Glomerular endothelial cell (primary cell): ENCODE results near the gene SPIB. TPM values are rescaled to one million over a fixed set of nuclear protein-coding genes. Genes with fewer than 3 reads are reported as not detected.
"Not testable (repeated sequence)": the region's sequence is repeated elsewhere in the genome, so short reads cannot be mapped to it uniquely, and the experiment has no call there.

ENCODE experiments used
- DNase-seq: peaks from one replicate; pipeline ENCODE4 v3.0.0-alpha.2; 2011; ENCODE audit warnings: low read depth, low spot score; ENCODE audit errors: extremely low read depth
- total RNA-seq: library from RNA; depleted of rRNA; stranded (reverse); fragments of >200 nt; gene quantifications from 2 replicates; pipeline ENCODE4 v1.2.3, GENCODE V29; 2015

Gene SPIB
- total RNA-seq, 1 donor from 2014 or later = not detected

DNA sequence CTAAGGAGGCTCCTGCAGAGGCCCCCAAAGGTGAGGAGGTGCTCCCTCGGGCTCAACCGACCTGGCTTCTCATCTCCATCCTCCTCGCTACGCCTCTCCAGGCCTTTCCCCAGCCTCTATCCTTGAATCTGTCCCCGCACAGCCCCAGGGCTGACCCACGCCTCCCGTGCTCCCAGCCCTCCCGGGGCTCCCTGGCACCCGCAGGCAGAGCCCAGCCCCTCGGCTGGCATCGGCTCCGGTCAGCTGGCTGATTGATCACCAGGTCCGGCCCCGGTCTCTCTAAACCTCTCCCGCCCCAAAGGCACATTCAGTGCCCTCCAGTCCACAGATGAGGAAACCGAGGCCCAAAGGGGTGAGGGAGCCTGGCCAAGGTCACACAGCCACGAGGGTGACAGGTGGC is 16.5 kb downstream of the SPIB start:
- DNase-seq = no peak

DNA sequence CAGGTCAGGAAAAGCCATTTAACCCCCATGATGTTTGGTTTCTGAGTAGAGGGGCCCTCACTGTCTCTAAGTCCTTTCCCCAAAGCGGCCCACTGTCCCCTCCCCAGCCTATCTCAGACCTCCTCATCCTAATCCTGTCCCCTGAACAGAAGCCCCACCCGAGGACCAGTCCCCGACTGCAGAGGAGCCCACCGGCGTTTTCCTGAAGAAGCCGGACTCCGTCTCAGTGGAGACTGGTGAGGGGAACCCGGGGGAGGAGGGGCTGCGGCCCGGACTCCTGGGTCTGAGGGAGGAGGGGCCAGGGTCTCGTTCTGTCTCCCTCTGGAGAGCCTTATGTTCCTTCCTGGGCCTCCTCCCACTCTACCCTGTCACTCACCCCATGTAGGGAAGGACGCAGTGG is 16.9 kb downstream of the SPIB start:
- DNase-seq = no peak

DNA sequence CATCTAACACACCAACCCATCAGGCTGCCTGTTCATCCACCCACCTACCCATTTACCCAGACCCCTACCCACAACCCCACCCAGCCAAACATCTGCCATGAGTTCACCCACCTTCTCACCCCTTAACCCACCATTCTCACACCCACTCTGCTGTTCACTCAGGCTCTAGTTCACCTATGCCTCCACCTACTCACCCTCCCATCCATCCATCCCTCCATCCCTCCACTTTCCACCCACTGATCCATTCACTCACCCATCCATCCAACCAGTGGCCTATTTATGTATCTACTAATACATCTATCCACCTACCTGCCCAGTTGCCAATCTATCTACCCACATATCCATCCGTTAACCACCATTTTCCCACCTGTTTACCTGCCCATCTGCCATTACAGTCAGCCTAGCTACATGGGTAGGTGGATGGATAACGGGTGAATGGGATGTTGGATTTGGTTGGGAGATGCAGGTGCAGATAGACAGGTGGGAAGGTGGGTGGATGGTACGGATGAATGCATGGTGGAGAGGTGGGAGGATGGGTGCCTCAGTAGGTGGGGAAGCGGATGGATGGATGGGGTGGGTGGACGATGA is 19.2 kb downstream of the SPIB start:
- no peak for DNase-seq

DNA sequence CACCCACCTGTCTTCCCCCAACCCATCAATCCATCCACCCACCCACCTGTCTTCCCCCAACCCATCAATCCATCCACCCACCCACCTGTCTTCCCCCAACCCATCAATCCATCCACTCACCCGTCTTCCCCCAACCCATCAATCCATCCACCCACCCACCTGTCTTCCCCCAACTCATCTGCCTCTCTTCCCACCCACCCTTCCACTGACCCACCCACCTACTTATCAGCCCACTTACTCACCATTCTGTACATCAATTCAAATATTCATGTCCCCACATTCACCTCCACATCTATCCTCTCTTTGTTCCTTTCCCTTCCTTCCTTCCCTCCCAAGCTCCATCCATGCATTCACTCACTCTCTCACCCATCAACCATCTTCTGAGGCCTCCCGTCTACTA is 20.4 kb downstream of the SPIB start:
- DNase-seq = not testable (repeated sequence)

DNA sequence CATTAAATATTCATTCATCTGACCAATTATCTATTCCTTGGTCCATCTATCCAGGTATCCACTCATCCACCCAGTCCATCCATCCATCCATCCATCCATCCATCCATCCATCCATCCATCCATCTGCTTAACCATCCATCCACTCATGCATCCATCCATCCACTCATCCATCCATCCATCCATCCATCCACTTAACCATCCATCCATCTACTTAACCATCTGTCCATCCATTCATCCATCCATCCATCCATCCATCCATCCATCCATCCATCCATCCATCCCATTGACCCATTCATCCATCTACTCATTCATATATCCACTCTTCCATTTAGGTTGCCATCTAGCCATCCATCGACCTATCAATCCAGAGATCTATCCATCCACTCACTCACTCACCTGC is 25.3 kb downstream of the SPIB start:
- no peak for DNase-seq

DNA sequence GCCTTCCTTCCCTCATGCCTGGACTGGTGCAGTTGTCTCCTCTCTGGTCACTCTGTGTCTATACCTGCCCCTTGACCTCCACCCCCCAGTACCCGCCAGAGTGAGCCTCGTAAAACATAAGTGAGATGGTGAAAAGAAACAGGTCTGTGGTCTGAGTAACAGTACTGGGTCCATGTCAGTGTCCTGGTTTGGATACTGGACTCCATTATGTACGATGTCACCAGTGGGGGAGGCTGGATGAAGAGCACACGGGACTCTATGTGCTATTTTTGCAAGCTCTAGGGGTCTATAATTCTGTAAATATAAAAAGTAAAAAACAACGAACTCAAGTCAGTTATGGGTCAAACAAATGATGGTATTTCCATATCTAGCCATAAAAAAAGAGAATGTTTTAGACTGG is 28.3 kb downstream of the SPIB start:
- no peak for DNase-seq

DNA sequence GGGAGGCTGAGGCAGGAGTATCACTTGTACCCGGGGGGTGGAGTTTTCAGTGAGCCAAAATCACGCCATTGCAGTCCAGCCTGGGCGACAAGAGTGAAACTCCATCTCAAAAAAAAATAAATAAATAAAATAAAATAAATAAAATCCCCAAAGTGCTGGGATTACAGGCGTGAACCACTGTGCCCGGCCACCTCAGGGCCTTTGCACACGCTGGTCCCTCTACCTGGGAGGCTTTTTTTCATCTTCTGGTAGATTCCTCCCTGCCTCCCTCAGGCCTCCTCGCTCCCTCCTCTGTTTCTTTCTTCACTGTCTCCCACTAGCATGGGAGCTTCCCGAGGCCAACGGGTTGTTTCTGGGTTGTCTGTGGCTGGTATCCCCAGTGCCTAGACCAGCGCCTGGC is 29.0 kb downstream of the SPIB start:
- DNase-seq = no peak

DNA sequence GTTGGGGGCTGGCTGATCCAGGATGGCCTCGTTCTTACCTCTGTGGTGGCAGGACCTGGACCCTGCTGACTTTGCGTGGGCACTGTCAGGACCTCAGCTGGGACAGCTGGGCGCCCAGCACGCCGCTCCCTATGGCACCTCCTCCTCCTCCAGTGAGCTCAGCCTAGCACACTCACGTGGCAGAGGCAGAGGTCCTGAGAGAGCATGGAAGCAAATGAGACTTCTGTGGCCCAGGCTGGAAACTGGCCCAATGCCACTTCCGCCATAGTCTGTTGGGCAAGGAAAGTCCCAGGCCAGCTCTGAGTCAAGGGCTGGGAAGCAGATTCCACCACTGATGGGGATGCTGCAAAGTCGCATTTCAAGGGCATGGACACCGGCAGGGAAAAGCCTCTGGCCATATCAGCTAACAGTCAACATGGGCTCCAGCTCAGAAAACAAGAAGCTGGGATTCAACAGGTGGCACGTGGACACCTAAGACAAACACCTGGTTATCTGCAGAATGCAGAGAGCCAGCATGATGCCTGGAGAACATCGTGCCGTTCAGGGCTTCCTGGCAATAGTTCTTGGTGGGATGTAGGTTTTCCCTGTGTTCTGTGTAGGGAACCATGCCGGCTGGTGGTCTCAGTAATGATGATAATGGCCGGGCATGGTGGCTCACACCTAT is 30.6 kb downstream of the SPIB start:
- no peak for DNase-seq

DNA sequence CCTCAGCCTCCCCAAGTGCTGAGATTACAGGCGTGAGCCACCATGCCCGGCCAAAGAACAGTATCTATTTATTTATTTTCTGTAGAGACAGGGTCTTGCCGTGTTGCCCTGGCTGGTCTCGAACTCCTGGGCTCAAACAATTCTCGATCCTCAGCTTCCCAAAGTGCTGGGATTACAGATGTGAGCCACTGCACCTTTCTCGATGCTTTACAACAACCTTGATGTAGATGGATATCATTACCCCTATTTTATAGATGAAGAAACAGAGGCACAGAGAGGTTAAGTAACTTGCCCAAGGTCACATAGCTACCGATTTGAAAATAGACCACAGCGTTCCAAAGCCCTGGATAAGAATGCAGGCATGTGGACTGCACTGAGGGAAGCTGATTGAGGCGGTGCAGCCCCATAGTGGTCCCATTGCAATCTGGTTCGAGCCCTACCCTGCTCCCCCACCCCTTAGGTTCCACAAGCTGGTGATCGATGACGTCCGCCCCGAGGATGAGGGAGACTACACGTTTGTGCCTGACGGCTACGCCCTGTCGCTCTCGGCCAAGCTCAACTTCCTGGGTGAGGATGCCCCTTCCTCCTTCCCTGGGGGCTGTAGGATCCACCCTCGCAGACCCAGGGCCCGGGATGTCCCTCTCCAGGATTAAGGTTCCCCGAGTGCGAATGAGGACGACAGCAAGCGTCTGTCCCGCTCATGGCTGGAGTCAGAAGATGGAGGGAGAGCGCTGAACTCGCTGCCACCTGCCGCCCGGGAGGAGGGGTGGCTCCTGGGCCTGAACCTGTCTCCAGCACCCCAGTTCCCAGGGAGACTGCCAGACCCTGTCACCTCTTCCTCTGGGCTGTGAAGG is 31.9 kb downstream of the SPIB start:
- DNase-seq = no peak

DNA sequence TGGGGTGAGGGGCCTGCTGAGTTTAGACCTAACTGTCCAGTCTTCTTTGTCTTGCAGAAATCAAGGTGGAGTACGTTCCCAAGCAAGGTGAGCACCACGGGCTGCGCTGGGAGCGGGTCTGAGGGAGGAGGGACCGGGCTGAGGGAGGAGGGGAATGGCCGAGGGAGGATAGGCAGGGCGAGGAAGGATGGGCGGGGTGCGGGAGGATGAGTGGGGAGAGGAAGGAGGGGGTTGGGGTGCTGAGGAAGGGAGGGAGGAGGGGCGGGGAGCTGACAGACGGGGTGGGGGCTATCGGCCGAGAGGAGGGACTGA is 32.4 kb downstream of the SPIB start:
- DNase-seq = no peak

DNA sequence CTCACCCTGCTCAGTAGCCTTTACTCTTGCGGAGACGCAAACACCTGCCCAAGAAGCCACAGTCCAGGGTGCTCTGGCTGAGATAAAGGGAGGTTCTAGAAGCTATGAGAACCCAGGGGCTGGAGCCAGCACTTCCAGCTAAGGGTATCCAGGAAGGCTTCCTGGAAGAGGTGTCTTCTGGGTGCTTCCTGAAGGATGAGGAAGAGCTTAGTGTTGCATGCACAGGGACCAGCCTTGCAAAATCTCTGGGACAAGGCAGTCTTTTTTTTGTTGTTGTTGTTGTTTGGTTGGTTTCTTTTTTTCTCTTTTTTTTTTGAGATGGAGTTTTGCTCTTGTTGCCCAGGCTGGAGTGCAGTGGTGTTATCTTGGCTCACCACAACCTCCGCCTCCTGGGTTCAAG is 34.5 kb downstream of the SPIB start:
- no peak for DNase-seq

DNA sequence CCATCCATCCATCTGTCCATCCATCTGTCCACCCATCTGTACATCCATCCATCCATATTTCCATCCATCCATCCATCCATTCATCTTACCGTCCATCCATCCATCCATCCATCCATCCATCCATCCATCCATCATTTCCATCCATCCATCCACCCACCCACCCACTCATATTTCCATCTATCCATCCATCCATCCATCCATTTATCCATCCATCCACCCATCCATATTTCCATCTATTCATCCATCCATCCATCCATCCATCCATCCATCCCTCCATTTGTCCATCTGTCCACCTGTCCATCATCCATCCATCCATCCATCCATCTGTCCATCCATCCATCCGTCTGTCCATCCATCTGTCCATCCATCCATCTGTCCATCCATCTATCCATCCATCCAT is 37.3 kb downstream of the SPIB start:
- DNase-seq = no peak

DNA sequence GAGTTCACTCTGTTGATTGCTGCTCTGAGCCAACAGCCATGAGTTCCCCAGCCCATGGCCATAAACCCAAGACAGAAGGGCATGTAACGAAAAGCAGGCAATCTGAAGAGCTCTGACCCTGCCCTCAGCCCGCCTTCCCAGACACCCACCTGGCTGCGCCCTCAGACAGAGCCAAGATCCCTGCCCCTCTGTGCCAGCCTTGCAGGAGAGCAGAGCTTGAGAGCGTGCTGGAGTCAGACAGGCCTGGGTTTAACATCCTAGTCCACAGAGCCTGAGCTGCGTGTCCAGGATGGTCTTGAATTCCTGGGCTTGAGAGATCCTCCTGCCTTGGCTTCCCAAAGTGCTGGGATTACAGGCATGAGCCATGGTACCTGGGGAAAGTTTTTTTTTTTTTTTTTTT is 38.6 kb downstream of the SPIB start:
- DNase-seq = no peak

DNA sequence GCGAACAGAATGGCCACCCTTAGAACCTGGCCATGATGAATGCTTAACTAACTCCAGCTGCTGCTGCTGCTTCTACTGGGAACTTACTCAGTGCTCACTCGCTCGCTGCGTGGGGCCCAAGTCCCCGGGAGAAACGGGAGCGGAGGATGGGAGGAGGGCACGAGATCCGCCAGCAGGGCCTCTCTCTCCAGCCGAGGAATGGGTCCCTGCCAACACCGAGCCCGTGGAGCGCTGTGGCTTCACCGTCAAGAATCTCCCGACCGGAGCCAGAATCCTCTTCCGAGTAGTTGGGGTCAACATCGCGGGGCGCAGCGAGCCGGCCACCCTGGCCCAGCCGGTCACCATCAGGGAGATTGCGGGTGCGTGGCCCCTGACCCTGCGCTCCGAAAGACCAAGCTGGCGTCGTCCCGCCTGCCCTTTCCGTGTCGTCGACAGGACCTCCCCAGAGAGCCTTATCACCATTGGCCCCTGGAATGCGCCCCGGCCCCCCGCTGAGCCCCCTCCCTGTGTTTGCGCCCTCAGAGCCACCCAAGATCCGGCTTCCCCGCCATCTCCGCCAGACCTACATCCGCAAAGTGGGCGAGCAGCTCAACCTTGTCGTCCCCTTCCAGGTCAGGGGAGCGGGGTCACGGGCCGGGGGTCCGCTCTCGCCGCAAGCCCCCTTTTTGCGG is 39.8 kb downstream of the SPIB start:
- DNase-seq = no peak

DNA sequence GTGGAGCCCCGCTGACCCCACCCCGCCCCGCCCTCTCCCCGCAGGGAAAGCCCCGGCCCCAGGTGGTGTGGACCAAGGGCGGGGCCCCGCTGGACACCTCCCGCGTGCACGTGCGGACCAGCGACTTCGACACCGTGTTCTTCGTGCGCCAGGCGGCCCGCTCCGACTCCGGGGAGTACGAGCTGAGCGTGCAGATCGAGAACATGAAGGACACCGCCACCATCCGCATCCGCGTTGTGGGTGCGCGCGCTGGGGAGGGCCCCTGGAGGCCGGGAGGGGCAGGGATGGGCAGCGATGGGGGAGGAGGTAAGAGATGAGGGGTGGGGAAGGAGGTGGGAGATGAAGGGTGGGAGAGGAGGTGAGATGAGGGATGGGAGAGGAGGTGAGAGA is 40.3 kb downstream of the SPIB start:
- no peak for DNase-seq

DNA sequence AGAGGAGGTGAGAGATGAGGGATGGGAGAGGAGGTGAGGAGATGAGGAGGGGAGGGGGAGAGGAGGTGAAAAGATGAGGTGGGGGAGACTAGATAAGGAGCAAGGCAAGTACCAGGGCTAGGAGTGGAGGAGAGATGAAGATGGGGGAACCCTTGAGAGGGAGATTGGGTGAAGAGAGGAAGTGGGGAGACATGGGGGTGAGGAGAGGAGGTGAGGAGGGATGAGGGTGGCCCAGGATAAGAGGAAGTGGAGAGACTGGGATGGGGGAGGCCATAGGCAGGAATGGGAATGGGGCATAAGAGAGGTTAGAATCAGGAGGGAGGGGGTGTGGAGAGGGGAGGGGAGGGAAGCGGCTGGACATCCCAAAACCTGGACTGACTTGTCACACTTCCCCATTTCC is 40.9 kb downstream of the SPIB start:
- no peak for DNase-seq

DNA sequence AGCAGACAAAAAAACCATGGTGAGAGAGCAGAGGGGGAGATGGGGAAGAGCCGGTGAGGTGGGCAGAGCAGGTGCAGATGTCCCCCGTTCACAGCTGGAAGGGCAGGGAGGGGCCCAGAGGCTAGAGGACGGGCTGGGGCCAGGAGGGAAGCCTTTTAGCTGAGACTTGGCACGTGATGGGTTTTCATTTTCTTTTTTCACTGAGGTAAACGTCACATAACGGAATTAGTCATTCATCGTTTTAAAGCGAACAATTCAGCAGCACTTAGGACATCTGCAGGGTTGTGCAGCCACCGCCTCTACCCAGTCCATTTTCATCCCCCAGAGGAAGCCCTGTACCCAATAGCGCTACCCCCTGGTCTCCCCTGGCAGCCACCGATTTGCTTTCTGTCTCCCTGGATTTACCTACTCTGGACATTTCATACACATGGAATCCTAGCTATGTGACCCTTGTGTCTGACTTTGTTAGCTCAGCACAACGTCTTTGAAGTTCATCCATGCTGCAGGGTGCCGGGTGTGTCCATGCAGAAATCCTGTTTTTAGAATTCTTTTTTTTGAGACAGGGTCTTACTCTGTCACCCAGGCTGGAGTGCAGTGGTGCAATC is 41.5 kb downstream of the SPIB start:
- no peak for DNase-seq

DNA sequence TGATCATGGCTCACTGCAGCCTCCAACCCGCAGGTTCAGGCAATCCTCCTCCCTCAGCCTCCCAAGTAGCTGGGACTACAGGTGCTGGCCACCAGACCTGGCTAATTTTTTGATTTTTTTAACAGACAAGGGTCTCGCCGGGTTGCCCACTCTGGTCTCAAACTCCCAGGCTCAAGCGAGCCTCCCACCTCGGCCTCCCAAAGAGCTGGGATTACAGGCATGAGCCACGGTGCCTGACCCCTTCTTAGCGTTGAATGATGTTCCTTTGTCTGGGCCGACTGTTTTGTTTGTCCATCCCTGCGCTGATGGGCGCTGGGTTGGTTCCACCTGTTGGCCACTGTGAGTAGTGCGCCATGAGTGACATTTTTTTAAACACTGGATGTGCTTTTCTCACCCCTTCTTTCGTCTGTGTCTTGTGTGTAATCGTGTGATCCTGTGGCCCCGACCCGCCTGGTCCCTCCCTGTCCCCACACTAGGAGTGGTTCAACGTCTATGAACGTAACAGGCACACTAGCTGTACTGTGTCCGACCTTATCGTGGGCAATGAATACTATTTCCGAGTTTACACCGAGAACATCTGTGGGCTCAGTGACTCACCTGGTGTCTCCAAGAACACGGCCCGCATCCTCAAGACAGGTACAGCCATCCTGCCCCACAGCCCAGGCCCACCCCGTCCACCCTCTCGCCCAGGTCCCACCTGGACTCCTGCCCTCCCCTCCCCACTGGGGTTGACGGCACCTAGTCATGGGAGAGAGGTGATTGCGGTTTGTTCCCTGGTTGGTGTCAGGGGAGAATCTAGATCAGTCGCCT is 42.5 kb downstream of the SPIB start:
- DNase-seq = no peak

DNA sequence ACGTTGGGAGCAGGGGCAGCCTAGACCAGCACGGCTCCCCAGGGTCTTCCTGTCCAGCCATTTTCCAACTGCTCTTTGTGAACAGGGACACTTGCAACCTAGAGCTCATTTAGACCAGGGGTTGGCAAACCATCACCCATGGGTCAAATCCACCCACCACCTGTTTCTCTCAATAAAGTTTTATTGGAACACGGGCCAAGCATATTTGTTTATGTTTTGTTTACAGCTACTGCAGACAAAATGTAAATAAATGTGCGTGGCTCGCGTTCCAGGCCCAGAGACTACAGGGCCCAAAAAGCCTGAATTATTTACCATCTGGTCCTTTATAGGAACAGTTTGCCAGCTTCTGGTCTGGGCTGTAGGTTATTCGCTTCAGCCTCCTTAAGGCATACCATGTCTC is 44.2 kb downstream of the SPIB start:
- DNase-seq = no peak

DNA sequence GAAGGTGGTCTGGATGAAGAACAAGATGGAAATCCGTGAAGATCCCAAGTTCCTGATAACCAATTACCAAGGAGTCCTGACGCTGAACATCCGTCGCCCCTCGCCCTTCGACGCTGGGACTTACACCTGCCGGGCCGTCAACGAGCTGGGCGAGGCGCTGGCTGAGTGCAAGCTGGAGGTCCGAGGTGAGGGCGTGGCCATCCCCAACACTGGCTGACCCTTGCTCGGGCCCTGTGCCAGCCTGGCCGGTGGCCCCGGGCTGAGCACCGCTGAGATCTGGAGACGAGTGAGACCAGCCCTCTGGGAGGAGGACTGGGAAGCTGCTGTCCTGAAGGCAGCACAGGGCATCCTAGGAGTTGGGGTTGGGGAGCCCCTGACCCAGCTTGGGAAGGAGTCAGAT is 45.6 kb downstream of the SPIB start:
- no peak for DNase-seq

DNA sequence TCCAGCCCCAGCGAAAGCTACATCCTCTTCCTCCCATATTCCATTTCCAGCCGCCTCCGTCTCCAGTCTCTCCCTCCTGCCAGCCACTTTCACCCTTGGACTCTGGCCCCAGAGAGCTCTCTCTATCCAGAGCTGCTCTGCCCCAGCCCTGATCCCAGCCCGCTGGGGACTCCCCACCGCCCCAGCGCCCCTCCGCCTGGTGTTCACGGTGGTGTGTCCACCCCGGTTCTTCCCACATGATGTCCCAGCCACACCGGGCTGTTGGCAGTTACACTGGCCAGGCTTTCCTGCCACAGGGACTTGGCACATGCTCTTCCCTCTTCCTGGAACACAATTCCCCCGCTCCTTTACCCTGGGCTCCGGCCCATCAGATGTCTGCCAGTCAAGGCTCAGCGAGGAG is 46.3 kb downstream of the SPIB start:
- DNase-seq = no peak
